ENCODE results near the gene DOCK9. TPM values are rescaled to one million over a fixed set of nuclear protein-coding genes. Genes with fewer than 3 reads are reported as not detected.

DOCK9 gene
- total RNA-seq, 1 donor from 2014 or later: 56.3 TPM

- Histone ChIP-seq H3K79me2 (ENCODE audit: insufficient read depth, low read length) (no peaks in the 10 kb centered on the region), H3K4me3 (ENCODE audit: insufficient read depth, low read depth, low read length) (no peak overlapping the region), H2AFZ (ENCODE audit: low read depth, low read length) (no peak overlapping the region), H4K20me1 (ENCODE audit: insufficient read depth, low read length) (no peaks in the 10 kb centered on the region), H3K36me3 (ENCODE audit: insufficient read depth, low read length) (no peaks in the 10 kb centered on the region), H3K27ac (ENCODE audit: low read depth, low read length) (no peak overlapping the region), H3K9me3 (ENCODE audit: insufficient read depth, low read depth, low read length) (no peaks in the 10 kb centered on the region), H3K4me1 (ENCODE audit: insufficient read depth, low read length) (no peaks in the 10 kb centered on the region), H3K9ac (ENCODE audit: low read length) (no peak overlapping the region), H3K4me2 (ENCODE audit: low read length) (no peak overlapping the region), H3K27me3 (ENCODE audit: insufficient read depth, low read length) (no peaks in the 10 kb centered on the region)
- peaks cover 9% of the 10 kb centered on the region for H3K4me1 Mint-ChIP-seq (ENCODE audit: low read depth, unreplicated experiment)
- no peaks in the 10 kb centered on the region for H3K36me3 Mint-ChIP-seq (ENCODE audit: low read depth, unreplicated experiment)
- no peak overlapping the region for H3K4me3 Mint-ChIP-seq (ENCODE audit: unreplicated experiment)
- no peaks in the 10 kb centered on the region for H3K9me3 Mint-ChIP-seq (ENCODE audit: unreplicated experiment)
- no peak overlapping the region for H3K27ac Mint-ChIP-seq (ENCODE audit: unreplicated experiment)
- DNase-seq (ENCODE audit: low read depth): no peak
- no peaks in the 10 kb centered on the region for H3K27me3 Mint-ChIP-seq (ENCODE audit: low read depth, unreplicated experiment)
- no peak for FAIRE-seq
- TF ChIP-seq EZH2 (IDR thresholded peaks at IDR 0.05; ENCODE audit: insufficient read depth, low read length) (no peak), CTCF (IDR thresholded peaks at IDR 0.05; ENCODE audit: insufficient read depth, low read depth, low read length) (no peak)
Observed at GRCh38 chr13:98987275-98987674, 9.4 kb upstream of the DOCK9 start.

DNA sequence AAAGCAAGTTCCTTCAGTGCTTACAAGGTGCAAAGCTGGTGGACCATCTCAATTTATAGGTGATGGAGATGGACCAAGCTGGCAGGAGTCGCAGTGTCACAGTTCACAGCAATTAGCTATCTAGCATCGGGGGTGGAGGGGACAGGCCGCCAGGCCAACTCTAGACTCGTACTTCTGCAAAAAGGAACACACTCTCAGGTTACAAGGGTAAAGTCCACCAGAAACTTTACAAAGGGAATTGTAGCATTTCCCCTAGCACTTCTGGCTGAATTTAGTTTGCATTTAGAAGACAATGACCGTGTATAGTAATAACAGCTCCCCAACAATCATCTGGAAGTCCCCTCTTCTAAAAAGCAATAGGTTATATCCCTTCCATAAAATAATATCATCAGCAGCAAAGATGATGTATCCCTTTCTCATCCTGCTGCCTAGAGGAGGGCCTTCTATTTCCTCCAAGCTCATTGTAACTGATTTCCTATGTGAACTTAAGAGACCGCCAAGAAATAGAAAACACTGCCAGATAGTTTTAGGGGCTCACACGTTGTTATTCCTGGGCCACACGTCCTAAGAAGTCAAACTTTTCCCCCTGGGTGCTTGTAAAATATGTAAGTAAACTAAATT lies 8.5 kb upstream of the DOCK9 start:
- peaks cover 17% of the 10 kb centered on the region for H3K4me1 Mint-ChIP-seq (ENCODE audit: low read depth, unreplicated experiment)
- no peaks in the 10 kb centered on the region for H3K36me3 Mint-ChIP-seq (ENCODE audit: low read depth, unreplicated experiment)
- H3K9me3 ChIP-seq (ENCODE audit: insufficient read depth, low read depth, low read length): no peaks in the 10 kb centered on the region
- no peaks in the 10 kb centered on the region for H3K79me2 ChIP-seq (ENCODE audit: insufficient read depth, low read length)
- H4K20me1 ChIP-seq (ENCODE audit: insufficient read depth, low read length): no peaks in the 10 kb centered on the region
- no peak overlapping the region for H3K9ac ChIP-seq (ENCODE audit: low read length)
- H3K4me2 ChIP-seq (ENCODE audit: low read length): no peak overlapping the region
- H3K27me3 ChIP-seq (ENCODE audit: insufficient read depth, low read length): no peaks in the 10 kb centered on the region
- H3K27me3 Mint-ChIP-seq (ENCODE audit: low read depth, unreplicated experiment): no peaks in the 10 kb centered on the region
- H3K4me3 Mint-ChIP-seq (ENCODE audit: unreplicated experiment): no peak overlapping the region
- no peak overlapping the region for H2AFZ ChIP-seq (ENCODE audit: low read depth, low read length)
- no peaks in the 10 kb centered on the region for H3K36me3 ChIP-seq (ENCODE audit: insufficient read depth, low read length)
- no peak for FAIRE-seq
- no peak overlapping the region for H3K4me3 ChIP-seq (ENCODE audit: insufficient read depth, low read depth, low read length)
- H3K9me3 Mint-ChIP-seq (ENCODE audit: unreplicated experiment): no peaks in the 10 kb centered on the region
- no peak overlapping the region for H3K27ac ChIP-seq (ENCODE audit: low read depth, low read length)
- TF ChIP-seq CTCF (IDR thresholded peaks at IDR 0.05; ENCODE audit: insufficient read depth, low read depth, low read length) (no peak), EZH2 (IDR thresholded peaks at IDR 0.05; ENCODE audit: insufficient read depth, low read length) (no peak)
- DNase-seq (ENCODE audit: low read depth): no peak
- no peak overlapping the region for H3K27ac Mint-ChIP-seq (ENCODE audit: unreplicated experiment)
- peaks cover 5% of the 10 kb centered on the region for H3K4me1 ChIP-seq (ENCODE audit: insufficient read depth, low read length)

DNA sequence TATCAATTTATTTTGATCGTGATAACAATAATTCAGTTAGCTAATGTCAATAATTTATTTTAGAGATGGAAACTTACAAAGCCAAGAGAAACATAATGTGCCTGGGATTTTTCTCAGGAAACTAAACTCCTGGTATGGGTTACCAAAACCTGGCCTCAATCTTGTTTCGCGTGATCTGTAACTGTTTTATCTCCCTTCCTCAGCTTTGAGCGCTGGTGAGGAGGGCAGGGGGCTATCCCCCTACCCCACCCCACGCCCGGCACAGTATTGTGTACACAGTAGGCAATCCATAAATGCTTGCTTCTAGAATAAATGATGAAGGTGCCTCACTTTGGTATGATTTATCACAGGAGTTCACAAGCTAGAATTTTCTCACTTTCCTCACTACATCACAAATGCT lies 7.7 kb upstream of the DOCK9 start:
- Histone ChIP-seq H3K27me3 (ENCODE audit: insufficient read depth, low read length) (no peaks in the 10 kb centered on the region), H2AFZ (ENCODE audit: low read depth, low read length) (no peak overlapping the region), H3K4me3 (ENCODE audit: insufficient read depth, low read depth, low read length) (no peak overlapping the region), H3K4me2 (ENCODE audit: low read length) (no peak overlapping the region), H4K20me1 (ENCODE audit: insufficient read depth, low read length) (no peaks in the 10 kb centered on the region), H3K79me2 (ENCODE audit: insufficient read depth, low read length) (no peaks in the 10 kb centered on the region), H3K36me3 (ENCODE audit: insufficient read depth, low read length) (no peaks in the 10 kb centered on the region), H3K4me1 (ENCODE audit: insufficient read depth, low read length) (peaks cover 6% of the 10 kb centered on the region), H3K9ac (ENCODE audit: low read length) (no peak overlapping the region), H3K27ac (ENCODE audit: low read depth, low read length) (no peak overlapping the region), H3K9me3 (ENCODE audit: insufficient read depth, low read depth, low read length) (no peaks in the 10 kb centered on the region)
- DNase-seq (ENCODE audit: low read depth) (no peak), FAIRE-seq (no peak)
- Mint-ChIP-seq H3K27ac (ENCODE audit: unreplicated experiment) (no peak overlapping the region), H3K4me3 (ENCODE audit: unreplicated experiment) (no peak overlapping the region), H3K27me3 (ENCODE audit: low read depth, unreplicated experiment) (no peaks in the 10 kb centered on the region), H3K36me3 (ENCODE audit: low read depth, unreplicated experiment) (no peaks in the 10 kb centered on the region), H3K4me1 (ENCODE audit: low read depth, unreplicated experiment) (peaks cover 15% of the 10 kb centered on the region), H3K9me3 (ENCODE audit: unreplicated experiment) (no peaks in the 10 kb centered on the region)
- TF ChIP-seq CTCF (IDR thresholded peaks at IDR 0.05; ENCODE audit: insufficient read depth, low read depth, low read length): no peak
- no peak for TF ChIP-seq EZH2 (IDR thresholded peaks at IDR 0.05; ENCODE audit: insufficient read depth, low read length)
